Measurements from ENCODE around the gene SULT1A2.
"Not testable (repeated sequence)": the region's sequence is repeated elsewhere in the genome, so short reads cannot be mapped to it uniquely, and the experiment has no call there.

DNA sequence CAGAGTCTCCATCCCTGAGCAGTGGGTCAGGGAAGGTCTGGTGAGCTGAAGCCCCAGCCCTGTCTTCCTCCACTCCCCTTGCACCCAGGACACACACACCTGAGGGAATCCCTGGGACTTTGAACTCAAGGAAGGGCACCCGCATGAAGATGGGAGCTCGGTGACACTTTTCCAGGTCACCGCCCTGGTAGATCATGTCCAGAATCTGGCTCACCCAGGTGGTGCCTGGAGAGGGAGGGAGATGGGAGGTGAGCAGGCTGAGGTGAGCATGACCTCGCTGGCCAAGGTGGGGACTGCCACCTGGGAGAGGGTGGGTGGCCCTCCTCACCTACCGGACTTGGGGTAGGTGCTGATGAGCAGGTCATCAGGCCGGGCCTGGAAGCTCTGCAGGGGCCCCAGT is 1.4 kb downstream of the SULT1A2 start:
- TF ChIP-seq, protein P1, sequence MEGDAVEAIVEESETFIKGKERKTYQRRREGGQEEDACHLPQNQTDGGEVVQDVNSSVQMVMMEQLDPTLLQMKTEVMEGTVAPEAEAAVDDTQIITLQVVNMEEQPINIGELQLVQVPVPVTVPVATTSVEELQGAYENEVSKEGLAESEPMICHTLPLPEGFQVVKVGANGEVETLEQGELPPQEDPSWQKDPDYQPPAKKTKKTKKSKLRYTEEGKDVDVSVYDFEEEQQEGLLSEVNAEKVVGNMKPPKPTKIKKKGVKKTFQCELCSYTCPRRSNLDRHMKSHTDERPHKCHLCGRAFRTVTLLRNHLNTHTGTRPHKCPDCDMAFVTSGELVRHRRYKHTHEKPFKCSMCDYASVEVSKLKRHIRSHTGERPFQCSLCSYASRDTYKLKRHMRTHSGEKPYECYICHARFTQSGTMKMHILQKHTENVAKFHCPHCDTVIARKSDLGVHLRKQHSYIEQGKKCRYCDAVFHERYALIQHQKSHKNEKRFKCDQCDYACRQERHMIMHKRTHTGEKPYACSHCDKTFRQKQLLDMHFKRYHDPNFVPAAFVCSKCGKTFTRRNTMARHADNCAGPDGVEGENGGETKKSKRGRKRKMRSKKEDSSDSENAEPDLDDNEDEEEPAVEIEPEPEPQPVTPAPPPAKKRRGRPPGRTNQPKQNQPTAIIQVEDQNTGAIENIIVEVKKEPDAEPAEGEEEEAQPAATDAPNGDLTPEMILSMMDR (conservative IDR thresholded peaks at IDR 0.05 in 1 of 2, IDR thresholded peaks at IDR 0.05 in 1 of 2; ENCODE audit: low read depth in 1 of 2, low read length in 2 of 2), result not testable (repeated sequence)
- not testable (repeated sequence) for TF ChIP-seq EZH2 (IDR thresholded peaks at IDR 0.05; ENCODE audit: low read length, missing control alignments)

Measured in fibroblast of lung (primary cell).